OCI-LY1 (cell line): ENCODE measurements around the gene DIP2C.

Source experiments
- H2AFZ ChIP-seq: fragments of 200-600 bp; sonication (generic), shearing (Covaris generic); 2 replicates; pipeline ENCODE4 v1.6.0; 2014; ENCODE audit warnings: antibody characterized with exemption, mild to moderate bottlenecking, low read length
- H3F3A ChIP-seq: fragments of 200-600 bp; sonication (generic), shearing (Covaris generic); 2 replicates; pipeline ENCODE4 v1.6.0; 2014; ENCODE audit warnings: mild to moderate bottlenecking, antibody characterized with exemption, low read length, moderate library complexity; ENCODE audit not compliant: insufficient read depth
- H3K27ac ChIP-seq: fragments of 200-600 bp; sonication (generic); 2 replicates; pipeline ENCODE4 v1.5.1; 2014; ENCODE audit warnings: low read length, mixed run types, mild to moderate bottlenecking, low read depth; ENCODE audit not compliant: poor library complexity, severe bottlenecking
- H3K27me3 ChIP-seq: fragments of 200-600 bp; sonication (generic); 2 replicates; pipeline ENCODE4 v1.6.0; 2014; ENCODE audit warnings: antibody characterized with exemption, mild to moderate bottlenecking, low read length, moderate library complexity; ENCODE audit not compliant: insufficient read depth
- H3K36me3 ChIP-seq: fragments of 200-600 bp; sonication (generic); 2 replicates; pipeline ENCODE4 v1.6.1; 2014; ENCODE audit warnings: mild to moderate bottlenecking, antibody characterized with exemption, low read length, moderate library complexity, mixed read lengths; ENCODE audit not compliant: insufficient read depth
- H3K4me1 ChIP-seq: fragments of 200-600 bp; sonication (generic); 2 replicates; pipeline ENCODE4 v1.5.1; 2014; ENCODE audit warnings: mild to moderate bottlenecking, low read length, moderate library complexity; ENCODE audit not compliant: insufficient read depth, severe bottlenecking
- H3K4me2 ChIP-seq: fragments of 200-600 bp; sonication (generic), shearing (Covaris generic); 2 replicates; pipeline ENCODE4 v1.6.1; 2014; ENCODE audit warnings: low read length
- H3K4me3 ChIP-seq: fragments of 200-600 bp; sonication (generic); 2 replicates; pipeline ENCODE4 v1.5.1; 2014; ENCODE audit warnings: low read length, low read depth, mild to moderate bottlenecking, mixed read lengths; ENCODE audit not compliant: poor library complexity, severe bottlenecking
- H3K79me2 ChIP-seq: fragments of 200-600 bp; shearing (Covaris generic); 2 replicates; pipeline ENCODE4 v1.6.1; 2016; ENCODE audit warnings: mixed run types, low read length, mixed read lengths; ENCODE audit not compliant: insufficient read depth
- H3K9ac ChIP-seq: fragments of 200-600 bp; sonication (generic), shearing (Covaris generic); 2 replicates; pipeline ENCODE4 v1.6.1; 2014; ENCODE audit warnings: mild to moderate bottlenecking, low read length, mixed read lengths
- H3K9me2 ChIP-seq: fragments of 200-600 bp; sonication (generic), shearing (Covaris generic); 2 replicates; pipeline ENCODE4 v1.6.1; 2014; ENCODE audit warnings: low read depth, mild to moderate bottlenecking, low read length, mixed read lengths
- H3K9me3 ChIP-seq: fragments of 200-600 bp; shearing (Covaris generic); 2 replicates; pipeline ENCODE4 v1.6.1; 2014; ENCODE audit warnings: low read length, mixed read lengths
- H4K20me1 ChIP-seq: fragments of 200-600 bp; sonication (generic), shearing (Covaris generic); 2 replicates; pipeline ENCODE4 v1.6.0; 2016; ENCODE audit warnings: mild to moderate bottlenecking, low read length; ENCODE audit not compliant: insufficient read depth
- CTCF ChIP-seq: fragments of 200-600 bp; sonication (generic), shearing (Covaris generic); IDR thresholded peaks from 2 replicates; pipeline ENCODE4 v1.5.1; 2017; ENCODE audit warnings: mild to moderate bottlenecking, antibody characterized with exemption, low read length, moderate library complexity, mixed read lengths
- EZH2 ChIP-seq: fragments of 200-600 bp; sonication (generic), shearing (Covaris generic); IDR thresholded peaks from 2 replicates; pipeline ENCODE4 v1.8.0; 2017; ENCODE audit warnings: borderline replicate concordance, mixed run types, mild to moderate bottlenecking, antibody characterized with exemption, low read length, moderate library complexity, mixed read lengths

The DIP2C gene

GRCh38 chr10:378930-379704 is 310.4 kb downstream of the DIP2C start:
- Histone ChIP-seq H3K4me1 (peaks cover 9% of the 10 kb centered on the region), H4K20me1 (no peaks in the 10 kb centered on the region), H2AFZ (no peak overlapping the region), H3K9ac (no peak overlapping the region), H3K36me3 (peaks cover 98% of the 10 kb centered on the region), H3K9me3 (no peaks in the 10 kb centered on the region), H3K9me2 (no peaks in the 10 kb centered on the region), H3K27ac (no peak overlapping the region), H3K4me2 (no peak overlapping the region), H3K27me3 (no peaks in the 10 kb centered on the region), H3K4me3 (no peak overlapping the region), H3F3A (no peaks in the 10 kb centered on the region; the same call in 1 of the 2 replicates), H3K79me2 (no peaks in the 10 kb centered on the region)
- no peak for TF ChIP-seq CTCF
- TF ChIP-seq EZH2 = no peak

GRCh38 chr10:378230-378929 is 311.1 kb downstream of the DIP2C start:
- H3K9me2 ChIP-seq = no peaks in the 10 kb centered on the region
- TF ChIP-seq CTCF (no peak), EZH2 (no peak)
- H3K9ac ChIP-seq = no peak overlapping the region
- H3K27me3 ChIP-seq = no peaks in the 10 kb centered on the region
- no peaks in the 10 kb centered on the region for H3F3A ChIP-seq
- H3K4me1 ChIP-seq = peaks cover 16% of the 10 kb centered on the region
- H3K79me2 ChIP-seq = no peaks in the 10 kb centered on the region
- peaks cover 94% of the 10 kb centered on the region for H3K36me3 ChIP-seq
- H3K27ac ChIP-seq = no peak overlapping the region
- no peak overlapping the region for H2AFZ ChIP-seq
- no peaks in the 10 kb centered on the region for H3K9me3 ChIP-seq
- no peaks in the 10 kb centered on the region for H4K20me1 ChIP-seq
- H3K4me2 ChIP-seq = no peak overlapping the region
- H3K4me3 ChIP-seq = no peak overlapping the region

- Histone ChIP-seq H3K79me2 (no peaks in the 10 kb centered on the region), H3K4me3 (no peak overlapping the region), H3K27ac (no peak overlapping the region), H3K9me3 (no peaks in the 10 kb centered on the region), H3K27me3 (no peaks in the 10 kb centered on the region), H3K4me1 (peaks cover 28% of the 10 kb centered on the region), H3K9ac (no peak overlapping the region), H3K4me2 (no peak overlapping the region), H3F3A (no peaks in the 10 kb centered on the region), H2AFZ (no peak overlapping the region), H3K36me3 (peaks cover 94% of the 10 kb centered on the region), H3K9me2 (no peaks in the 10 kb centered on the region), H4K20me1 (no peaks in the 10 kb centered on the region)
- no peak for TF ChIP-seq EZH2
- no peak for TF ChIP-seq CTCF
Observed at GRCh38 chr10:377228-377627, 312.2 kb downstream of the DIP2C start.
